Prostate gland (tissue), 2 donors: ENCODE data around the gene NXPH4. TPM values are rescaled to one million over a fixed set of nuclear protein-coding genes. Genes with fewer than 3 reads are reported as not detected.

Experiments
- DNase-seq: peaks from one replicate; pipeline ENCODE4 v3.0.0-alpha.2; 2019; ENCODE audit warnings: low spot score
- H3K27ac ChIP-seq, 2 donors: fragments of 200-600 bp; sonication (generic); 2 replicates each; pipeline ENCODE4 v1.5.1; 2017 to 2019
- H3K27me3 ChIP-seq: fragments of 200-600 bp; sonication (generic); replicated peaks from 2 replicates; pipeline ENCODE4 v1.5.1; 2019; ENCODE audit not compliant: insufficient read depth
- H3K36me3 ChIP-seq, 2 donors: fragments of 200-600 bp; sonication (generic); 1 replicate in 1 of 2; 2 replicates in 1 of 2; pipeline versions ENCODE4 v1.5.1 to v1.8.1; 2017 to 2019
- H3K4me1 ChIP-seq: fragments of 200-600 bp; sonication (generic); replicated peaks from 2 replicates; pipeline ENCODE4 v1.5.1; 2019
- H3K4me3 ChIP-seq, 2 donors: fragments of 200-600 bp; sonication (generic); 2 replicates each; pipeline ENCODE4 v1.5.1; 2017 to 2019
- H3K9me3 ChIP-seq: fragments of 200-600 bp; sonication (generic); 2 replicates; pipeline ENCODE4 v1.5.1; 2017
- POLR2A ChIP-seq: fragments of 450-650 bp; IDR thresholded peaks from one replicate; pipeline ENCODE4 v1.6.1; 2016; ENCODE audit warnings: antibody characterized with exemption, mild to moderate bottlenecking
- POLR2AphosphoS5 ChIP-seq: sonication (generic); formaldehyde crosslinking; IDR thresholded peaks from one replicate; pipeline ENCODE4 v1.6.1; 2017; ENCODE audit warnings: antibody characterized with exemption
- WGBS: methylation state at CpG from one replicate; pipeline ENCODE4 v1.1.5; 2018; 5-methylcytosine and 5-hydroxymethylcytosine counted together
- intact Hi-C: fragments of 100-400 bp; cut with DNase I; formaldehyde crosslinking; loops from one replicate; pipeline ENCODE4 v1.14.2; 2022
- total RNA-seq, 2 donors: library from RNA; depleted of rRNA; stranded (reverse); fragments of >200 nt; gene quantifications; one replicate each; pipeline ENCODE4 v1.1.0, GENCODE V29; 2016
- TF ChIP-seq, protein P1 (sequence below), 4 experiments: fragments of 200-600 bp in 2 of 4; fragments of 450-650 bp in 2 of 4; sonication (generic) in 2 of 4; IDR thresholded peaks; 1 replicate in 3 of 4; 2 replicates in 1 of 4; pipeline ENCODE4 v1.5.1; 2016 to 2019; ENCODE audit warnings: antibody characterized with exemption in 4 of 4, mild to moderate bottlenecking in 2 of 4, moderate library complexity in 2 of 4

Gene NXPH4
- total RNA-seq, 2 donors from 2014 or later = 10.2 to 18.1 TPM

DNA sequence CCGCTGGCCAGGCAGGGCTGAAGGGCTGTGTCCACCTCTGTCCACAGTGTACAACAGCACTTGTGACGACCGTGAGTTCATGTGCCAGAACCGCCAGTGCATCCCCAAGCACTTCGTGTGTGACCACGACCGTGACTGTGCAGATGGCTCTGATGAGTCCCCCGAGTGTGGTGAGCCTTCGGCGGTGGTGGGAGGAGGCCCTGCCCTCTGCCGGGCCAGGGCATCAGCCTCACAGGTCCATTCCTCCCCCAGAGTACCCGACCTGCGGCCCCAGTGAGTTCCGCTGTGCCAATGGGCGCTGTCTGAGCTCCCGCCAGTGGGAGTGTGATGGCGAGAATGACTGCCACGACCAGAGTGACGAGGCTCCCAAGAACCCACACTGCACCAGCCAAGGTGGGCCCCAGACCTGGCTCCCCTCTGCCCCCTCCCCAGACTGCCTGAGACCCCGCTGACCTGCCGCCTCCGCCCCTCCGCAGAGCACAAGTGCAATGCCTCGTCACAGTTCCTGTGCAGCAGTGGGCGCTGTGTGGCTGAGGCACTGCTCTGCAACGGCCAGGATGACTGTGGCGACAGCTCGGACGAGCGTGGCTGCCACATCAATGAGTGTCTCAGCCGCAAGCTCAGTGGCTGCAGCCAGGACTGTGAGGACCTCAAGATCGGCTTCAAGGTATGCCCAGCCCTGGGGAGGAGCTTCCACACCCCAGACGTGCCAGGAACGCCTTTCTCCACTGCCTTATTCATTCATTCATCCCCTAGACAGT is 20.8 kb upstream of the NXPH4 start:
- intact Hi-C loops = no loop called here
- Histone ChIP-seq H3K4me1 (no peaks in the 10 kb centered on the region), H3K4me3 (no peak overlapping the region), H3K27ac (no peak overlapping the region), H3K27me3 (no peaks in the 10 kb centered on the region), H3K9me3 (no peaks in the 10 kb centered on the region), H3K36me3 (peaks cover 6 to 36% of the 10 kb centered on the region in 2 donors)
- WGBS = 80% methylated on average over 33 of the region's 34 CpGs
- TF ChIP-seq POLR2A (no peak), POLR2AphosphoS5 (no peak)
- TF ChIP-seq, protein P1, sequence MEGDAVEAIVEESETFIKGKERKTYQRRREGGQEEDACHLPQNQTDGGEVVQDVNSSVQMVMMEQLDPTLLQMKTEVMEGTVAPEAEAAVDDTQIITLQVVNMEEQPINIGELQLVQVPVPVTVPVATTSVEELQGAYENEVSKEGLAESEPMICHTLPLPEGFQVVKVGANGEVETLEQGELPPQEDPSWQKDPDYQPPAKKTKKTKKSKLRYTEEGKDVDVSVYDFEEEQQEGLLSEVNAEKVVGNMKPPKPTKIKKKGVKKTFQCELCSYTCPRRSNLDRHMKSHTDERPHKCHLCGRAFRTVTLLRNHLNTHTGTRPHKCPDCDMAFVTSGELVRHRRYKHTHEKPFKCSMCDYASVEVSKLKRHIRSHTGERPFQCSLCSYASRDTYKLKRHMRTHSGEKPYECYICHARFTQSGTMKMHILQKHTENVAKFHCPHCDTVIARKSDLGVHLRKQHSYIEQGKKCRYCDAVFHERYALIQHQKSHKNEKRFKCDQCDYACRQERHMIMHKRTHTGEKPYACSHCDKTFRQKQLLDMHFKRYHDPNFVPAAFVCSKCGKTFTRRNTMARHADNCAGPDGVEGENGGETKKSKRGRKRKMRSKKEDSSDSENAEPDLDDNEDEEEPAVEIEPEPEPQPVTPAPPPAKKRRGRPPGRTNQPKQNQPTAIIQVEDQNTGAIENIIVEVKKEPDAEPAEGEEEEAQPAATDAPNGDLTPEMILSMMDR (IDR thresholded peaks at IDR 0.05) = no peak
- DNase-seq = no peak

DNA sequence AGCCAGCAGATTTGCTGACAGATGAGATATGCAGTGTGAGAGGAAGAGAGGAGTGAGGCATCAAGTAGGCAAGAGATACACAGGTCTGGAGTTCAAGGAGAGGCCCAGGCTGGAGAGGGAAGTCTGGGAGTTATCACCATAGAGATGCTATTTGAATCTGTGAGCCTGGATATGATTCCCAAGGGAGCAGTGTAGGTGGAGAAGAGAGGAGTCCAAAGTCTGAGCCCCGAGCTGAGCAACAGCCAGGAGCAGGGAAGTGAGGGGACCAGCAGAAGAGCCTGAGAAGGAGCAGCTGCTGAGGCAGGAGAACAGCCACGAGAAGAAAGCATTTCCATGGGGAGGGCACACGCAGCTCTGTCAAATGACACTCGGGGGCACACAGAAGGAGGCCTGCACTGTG is 20.2 kb upstream of the NXPH4 start:
- Histone ChIP-seq H3K9me3 (no peaks in the 10 kb centered on the region), H3K4me3 (no peak overlapping the region), H3K4me1 (no peaks in the 10 kb centered on the region), H3K27ac (no peak overlapping the region), H3K36me3 (peaks cover 6 to 39% of the 10 kb centered on the region in 2 donors), H3K27me3 (no peaks in the 10 kb centered on the region)
- intact Hi-C loops = no loop called here
- WGBS = 78% methylated on average over 4 of the region's 4 CpGs
- no peak for DNase-seq
- TF ChIP-seq POLR2A = no peak
- TF ChIP-seq POLR2AphosphoS5 = no peak
- TF ChIP-seq, protein P1 (IDR thresholded peaks at IDR 0.05) = no peak

DNA sequence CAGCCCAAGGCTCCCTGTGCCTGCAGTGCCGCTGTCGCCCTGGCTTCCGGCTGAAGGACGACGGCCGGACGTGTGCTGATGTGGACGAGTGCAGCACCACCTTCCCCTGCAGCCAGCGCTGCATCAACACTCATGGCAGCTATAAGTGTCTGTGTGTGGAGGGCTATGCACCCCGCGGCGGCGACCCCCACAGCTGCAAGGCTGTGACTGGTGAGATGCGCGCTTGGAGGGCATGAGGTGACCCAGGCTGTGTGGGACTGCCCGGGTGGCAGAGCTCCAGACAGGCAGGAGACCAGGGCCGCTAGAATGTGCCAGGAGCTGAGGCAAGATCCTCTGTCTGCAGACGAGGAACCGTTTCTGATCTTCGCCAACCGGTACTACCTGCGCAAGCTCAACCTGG is 19.6 kb upstream of the NXPH4 start:
- 90% methylated on average over 21 of the region's 22 CpGs for WGBS

DNA sequence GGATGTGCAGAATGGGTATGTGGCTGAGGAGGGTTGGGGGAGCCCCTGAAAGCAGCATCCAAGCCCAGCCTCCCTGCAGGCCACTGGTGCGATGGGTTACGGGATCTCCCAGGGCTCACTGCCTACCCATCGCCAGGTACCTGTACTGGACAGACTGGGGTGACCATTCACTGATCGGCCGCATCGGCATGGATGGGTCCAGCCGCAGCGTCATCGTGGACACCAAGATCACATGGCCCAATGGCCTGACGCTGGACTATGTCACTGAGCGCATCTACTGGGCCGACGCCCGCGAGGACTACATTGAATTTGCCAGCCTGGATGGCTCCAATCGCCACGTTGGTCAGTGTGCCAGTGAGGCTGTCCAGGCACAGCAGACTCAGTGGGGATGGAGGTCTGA is 18.3 kb upstream of the NXPH4 start:
- intact Hi-C loops = no loop called here
- Histone ChIP-seq H3K9me3 (no peaks in the 10 kb centered on the region), H3K4me1 (no peaks in the 10 kb centered on the region), H3K4me3 (no peak overlapping the region), H3K36me3 (peaks cover 20 to 42% of the 10 kb centered on the region in 2 donors), H3K27ac (no peak overlapping the region), H3K27me3 (no peaks in the 10 kb centered on the region)
- TF ChIP-seq, protein P1 (IDR thresholded peaks at IDR 0.05) = no peak
- TF ChIP-seq POLR2A (no peak), POLR2AphosphoS5 (no peak)
- 91% methylated on average over 17 of the region's 17 CpGs for WGBS
- no peak for DNase-seq

More for the DNA sequence above, 19.6 kb upstream of the NXPH4 start:
- Histone ChIP-seq H3K36me3 (peaks cover 8 to 39% of the 10 kb centered on the region in 2 donors), H3K4me3 (no peak overlapping the region), H3K9me3 (no peaks in the 10 kb centered on the region), H3K4me1 (no peaks in the 10 kb centered on the region), H3K27me3 (no peaks in the 10 kb centered on the region), H3K27ac (no peak overlapping the region)
- intact Hi-C loops = no loop called here
- TF ChIP-seq POLR2AphosphoS5 = no peak
- TF ChIP-seq, protein P1 (IDR thresholded peaks at IDR 0.05) = no peak
- no peak for TF ChIP-seq POLR2A
- DNase-seq = no peak

DNA sequence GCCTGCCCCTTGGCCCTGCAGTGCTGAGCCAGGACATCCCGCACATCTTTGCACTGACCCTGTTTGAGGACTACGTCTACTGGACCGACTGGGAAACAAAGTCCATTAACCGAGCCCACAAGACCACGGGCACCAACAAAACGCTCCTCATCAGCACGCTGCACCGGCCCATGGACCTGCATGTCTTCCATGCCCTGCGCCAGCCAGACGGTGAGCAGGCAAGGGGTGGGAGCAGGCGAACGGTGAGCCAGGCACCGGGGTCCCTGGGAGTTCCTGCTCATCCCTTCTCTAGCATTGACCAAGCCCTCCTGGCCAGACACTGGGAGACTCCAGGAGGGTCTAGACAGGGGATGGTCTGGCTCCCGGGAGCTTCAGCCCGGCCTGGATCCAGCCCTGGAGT is 17.4 kb upstream of the NXPH4 start:
- 89% methylated on average over 13 of the region's 15 CpGs for WGBS
- Histone ChIP-seq H3K27me3 (no peaks in the 10 kb centered on the region), H3K36me3 (peaks cover 20 to 34% of the 10 kb centered on the region in 2 donors), H3K4me3 (no peak overlapping the region), H3K9me3 (no peaks in the 10 kb centered on the region), H3K27ac (no peak overlapping the region), H3K4me1 (no peaks in the 10 kb centered on the region)
- TF ChIP-seq, protein P1 (IDR thresholded peaks at IDR 0.05) = no peak
- TF ChIP-seq POLR2AphosphoS5 (no peak), POLR2A (no peak)
- DNase-seq = no peak
- intact Hi-C loops = no loop called here
